Pancreas (tissue), 10 donors: Measurements from ENCODE around the gene DSE. TPM values are rescaled to one million over a fixed set of nuclear protein-coding genes. Genes with fewer than 3 reads are reported as not detected.

Experiments
- ATAC-seq, 4 donors: fragments of 200-7000 bp; cut with Tn5 transposase; one replicate each; pipeline versions ENCODE4 v1.8.0 to v1.9.1; 2020; ENCODE audit warnings: mild to moderate bottlenecking in 4 of 4, moderate library complexity in 4 of 4
- DNase-seq, 6 donors: peaks; one replicate each; pipeline ENCODE4 v3.0.0-alpha.2; 2020
- FAIRE-seq: peaks from 2 replicates; lab custom pipeline; 2012; peaks lifted over from hg19 to GRCh38; lab: Jason Lieb, UNC
- H3K27ac ChIP-seq, 4 donors: fragments of 200-600 bp; sonication (generic); 1 replicate in 3 of 4; 2 replicates in 1 of 4; pipeline versions ENCODE4 v1.5.0 to v1.8.0; 2020
- H3K27me3 ChIP-seq, 4 donors: fragments of 200-600 bp; one replicate each; pipeline ENCODE4 v1.8.0; 2021
- H3K36me3 ChIP-seq, 3 donors: fragments of 200-600 bp; sonication (generic) in 1 of 3; one replicate each; pipeline versions ENCODE4 v1.5.0 to v1.8.0; 2020 to 2021
- H3K4me1 ChIP-seq, 3 donors: fragments of 200-600 bp; one replicate each; pipeline ENCODE4 v1.8.0; 2021
- H3K4me3 ChIP-seq, 4 donors: fragments of 200-600 bp; sonication (generic) in 2 of 4; one replicate each; pipeline versions ENCODE4 v1.5.0 to v1.8.0; 2020 to 2021
- H3K9me3 ChIP-seq, 4 donors: fragments of 200-600 bp; one replicate each; pipeline ENCODE4 v1.8.0; 2021
- CTCF ChIP-seq, 4 donors: fragments of 200-600 bp; sonication (generic) in 3 of 4; IDR thresholded peaks; one replicate each; pipeline versions ENCODE4 v1.5.0 to v1.8.0; 2021; ENCODE audit warnings: antibody characterized with exemption in 4 of 4
- WGBS, 2 donors: extraction: QIAGEN DNeasy Blood & Tissue Kit; methylation state at CpG; one replicate each; pipeline ENCODE4 v1.1.7; 2013; 5-methylcytosine and 5-hydroxymethylcytosine counted together
- intact Hi-C, 3 donors: fragments of 100-400 bp; cut with DNase I; formaldehyde crosslinking; loops; one replicate each; pipeline versions ENCODE4 v1.11.1 to v1.14.2; 2022
- polyA plus RNA-seq, 2 donors: library from polyadenylated mRNA; stranded (reverse); fragments of 200-250 nt; gene quantifications; one replicate each; pipeline ENCODE4 v1.2.3, GENCODE V29; 2013
- total RNA-seq, 6 donors: library from RNA; stranded (reverse); fragmentation: NEBNext Ultra II Directional in 4 of 6; extraction: Animal tissue kit (Norgen Biotek cat#: 25700) in 4 of 6; gene quantifications; one replicate each; pipeline versions ENCODE4 v1.2.1 to v1.2.4, GENCODE V29; 2021 to 2023
- donor health status: healthy with polysubstance abuse.
- donor health status: DM: no; HTN: no; CAD: no; lungs with moderate emphysema.
- donor health status: DM: no; HTN: no; CAD: no.
- donor health status: control.
- donor health status: control.
- donor health status: Bipolar disorder and iron deficiency.
- donor health status: DM: yes; HTN: yes; CAD: no.
- donor health status: DM: no; HTN: no; CAD: no.
- donor health status: DM: no; HTN: no; CAD: no.
- donor health status: DM: yes; HTN: yes; CAD: no.

The DSE gene
- total and polyA plus RNA-seq, 8 donors: 1.7 to 19.2 (median 2.8) TPM

GRCh38 chr6:116456106-116456505 lies 85.4 kb downstream of the DSE start:
- DNase-seq: no peak
- H3K4me3 ChIP-seq: no peak overlapping the region
- WGBS, 2 donors: 87 to 91% methylated on average over 3 of the region's 3 CpGs
- no peak for ATAC-seq
- no peak for FAIRE-seq
- no peaks in the 10 kb centered on the region for H3K27me3 ChIP-seq
- no peak for TF ChIP-seq CTCF (IDR thresholded peaks at IDR 0.05)
- H3K36me3 ChIP-seq: no peaks in the 10 kb centered on the region
- peaks cover 0 to 11% (median 1%) of the 10 kb centered on the region in 3 donors for H3K4me1 ChIP-seq
- intact Hi-C loops: no loop called here
- no peak overlapping the region for H3K27ac ChIP-seq
- H3K9me3 ChIP-seq: no peaks in the 10 kb centered on the region

GRCh38 chr6:116456927-116457326 lies 86.2 kb downstream of the DSE start:
- H3K9me3 ChIP-seq: no peaks in the 10 kb centered on the region
- no peak for TF ChIP-seq CTCF (IDR thresholded peaks at IDR 0.05)
- no peak overlapping the region for H3K27ac ChIP-seq
- WGBS, 2 donors: 71 to 84% methylated on average over 2 of the region's 2 CpGs
- DNase-seq: no peak
- no peaks in the 10 kb centered on the region for H3K27me3 ChIP-seq
- H3K4me3 ChIP-seq: no peak overlapping the region
- no peak for FAIRE-seq
- H3K36me3 ChIP-seq: no peaks in the 10 kb centered on the region
- intact Hi-C loops: no loop called here
- peaks cover 0 to 3% (median 0%) of the 10 kb centered on the region in 3 donors for H3K4me1 ChIP-seq
- ATAC-seq: peak in 1 of 4 donors; percentile 26

- Histone ChIP-seq H3K36me3 (no peaks in the 10 kb centered on the region), H3K27me3 (peaks cover 0 to 6% (median 3%) of the 10 kb centered on the region in 4 donors), H3K27ac (no peak overlapping the region), H3K4me1 (peaks cover 0 to 3% (median 0%) of the 10 kb centered on the region in 3 donors), H3K9me3 (no peaks in the 10 kb centered on the region), H3K4me3 (no peak overlapping the region)
- no peak for TF ChIP-seq CTCF (IDR thresholded peaks at IDR 0.05)
- intact Hi-C loops: no loop called here
- no peak for ATAC-seq
- FAIRE-seq: no peak
- no peak for DNase-seq
- WGBS, 2 donors: 83 to 88% methylated on average over 9 of the region's 9 CpGs
Observed at GRCh38 chr6:116458264-116458663, 87.5 kb downstream of the DSE start.

GRCh38 chr6:116459927-116460326 lies 89.2 kb downstream of the DSE start:
- ATAC-seq: no peak
- no peak for DNase-seq
- Histone ChIP-seq H3K27ac (no peak overlapping the region), H3K27me3 (peaks cover 0 to 11% (median 3%) of the 10 kb centered on the region in 4 donors), H3K9me3 (no peaks in the 10 kb centered on the region), H3K36me3 (no peaks in the 10 kb centered on the region), H3K4me3 (no peak overlapping the region), H3K4me1 (peaks cover 0 to 3% (median 0%) of the 10 kb centered on the region in 3 donors)
- no peak for TF ChIP-seq CTCF (IDR thresholded peaks at IDR 0.05)
- FAIRE-seq: no peak
- WGBS, 2 donors: 83 to 89% methylated on average over 4 of the region's 4 CpGs
- intact Hi-C loops: no loop called here

GRCh38 chr6:116461331-116461931 lies 90.7 kb downstream of the DSE start, which contains the start of gene CALHM6:
Gene CALHM6 (plus strand): TSS chr6:116461375. CDS start chr6:116461930, 555 bp downstream.
- H3K27me3 ChIP-seq: peaks cover 0 to 11% (median 3%) of the 10 kb centered on the region in 4 donors
- intact Hi-C loops: no loop called here

More at GRCh38 chr6:116461331-116461931, 90.7 kb downstream of the DSE start, which contains the start of gene CALHM6:
- 44 to 47% methylated on average over 11 to 13 of the region's 13 CpGs for WGBS, 2 donors
- peak within 1 kb of the TSS; percentile 8 to 56 (median 26) for H3K4me3 ChIP-seq
- FAIRE-seq (no peak), ATAC-seq (peak in 2 of 4 donors; percentile 15 to 26), DNase-seq (no peak)
- peaks cover 0 to 3% (median 0%) of the 10 kb centered on the region in 3 donors for H3K4me1 ChIP-seq
- H3K27ac ChIP-seq: peak within 1 kb of the TSS in 1 of 4 donors; percentile 37
- no peaks in the 10 kb centered on the region for H3K36me3 ChIP-seq
- H3K9me3 ChIP-seq: no peaks in the 10 kb centered on the region
- no peak for TF ChIP-seq CTCF (IDR thresholded peaks at IDR 0.05)
